ENCODE results near the gene MICU2.
A peak's percentile ranks its signal among the peaks of the same experiment; 100 is the strongest.

DNA sequence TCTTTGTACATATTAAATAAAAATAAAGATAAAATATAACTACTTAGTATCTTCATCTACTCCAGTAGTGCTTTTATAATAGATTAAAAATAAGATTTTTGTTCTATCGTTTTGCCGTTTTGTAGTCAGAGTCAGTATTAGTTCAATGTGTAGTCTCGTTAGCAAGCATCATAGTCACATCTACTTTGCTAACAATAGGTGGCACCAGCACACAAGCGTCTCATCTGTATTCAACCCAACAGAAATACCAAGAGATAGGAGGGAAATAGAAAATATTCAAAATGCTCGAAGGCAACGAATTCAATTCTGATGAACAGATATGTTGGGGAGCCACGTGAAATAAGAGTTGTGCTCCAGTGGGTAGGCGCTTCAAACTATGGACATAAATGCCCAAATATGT lies 21.4 kb upstream of the MICU2 start:
- peak; percentile 67 for TF ChIP-seq SMC3 (IDR thresholded peaks at IDR 0.05; ENCODE audit: low read depth, low read length)
- TF ChIP-seq, protein P1, sequence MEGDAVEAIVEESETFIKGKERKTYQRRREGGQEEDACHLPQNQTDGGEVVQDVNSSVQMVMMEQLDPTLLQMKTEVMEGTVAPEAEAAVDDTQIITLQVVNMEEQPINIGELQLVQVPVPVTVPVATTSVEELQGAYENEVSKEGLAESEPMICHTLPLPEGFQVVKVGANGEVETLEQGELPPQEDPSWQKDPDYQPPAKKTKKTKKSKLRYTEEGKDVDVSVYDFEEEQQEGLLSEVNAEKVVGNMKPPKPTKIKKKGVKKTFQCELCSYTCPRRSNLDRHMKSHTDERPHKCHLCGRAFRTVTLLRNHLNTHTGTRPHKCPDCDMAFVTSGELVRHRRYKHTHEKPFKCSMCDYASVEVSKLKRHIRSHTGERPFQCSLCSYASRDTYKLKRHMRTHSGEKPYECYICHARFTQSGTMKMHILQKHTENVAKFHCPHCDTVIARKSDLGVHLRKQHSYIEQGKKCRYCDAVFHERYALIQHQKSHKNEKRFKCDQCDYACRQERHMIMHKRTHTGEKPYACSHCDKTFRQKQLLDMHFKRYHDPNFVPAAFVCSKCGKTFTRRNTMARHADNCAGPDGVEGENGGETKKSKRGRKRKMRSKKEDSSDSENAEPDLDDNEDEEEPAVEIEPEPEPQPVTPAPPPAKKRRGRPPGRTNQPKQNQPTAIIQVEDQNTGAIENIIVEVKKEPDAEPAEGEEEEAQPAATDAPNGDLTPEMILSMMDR (conservative IDR thresholded peaks at IDR 0.05; ENCODE audit: low read depth, low read length): peak; percentile 74
- TF ChIP-seq MAZ (IDR thresholded peaks at IDR 0.05; ENCODE audit: borderline replicate concordance, low read depth, low read length): no peak
- TF ChIP-seq RAD21 (IDR thresholded peaks at IDR 0.05; ENCODE audit: low read length): peak; percentile 82
- no peak for TF ChIP-seq CEBPB (IDR thresholded peaks at IDR 0.05; ENCODE audit: low read depth, low read length)
- no peak for TF ChIP-seq POLR2A (IDR thresholded peaks at IDR 0.05; ENCODE audit: low read depth, low read length)
- TF ChIP-seq RFX5 (IDR thresholded peaks at IDR 0.05; ENCODE audit: low read depth, low read length): no peak

Measured in IMR-90 (cell line).